DOHH2 (cell line): ENCODE measurements around the gene TAF10.

Experiments
- H3F3A ChIP-seq: fragments of 200-600 bp; sonication (generic), shearing (Covaris generic); 2 replicates; pipeline ENCODE4 v1.6.0; 2016; ENCODE audit warnings: antibody characterized with exemption, mild to moderate bottlenecking; ENCODE audit not compliant: control insufficient read depth, insufficient read depth
- H3K27ac ChIP-seq: fragments of 200-600 bp; sonication (generic); 2 replicates; pipeline ENCODE4 v1.5.1; 2014; ENCODE audit warnings: low read depth, mild to moderate bottlenecking, low read length, moderate library complexity
- H3K27me3 ChIP-seq: fragments of 200-600 bp; sonication (generic); 2 replicates; pipeline ENCODE4 v1.6.1; 2014; ENCODE audit warnings: mild to moderate bottlenecking, low read length, mixed read lengths; ENCODE audit not compliant: control insufficient read depth
- H3K36me3 ChIP-seq: fragments of 200-600 bp; sonication (generic); 2 replicates; pipeline ENCODE4 v1.6.1; 2014; ENCODE audit warnings: mild to moderate bottlenecking, low read length, moderate library complexity, mixed read lengths; ENCODE audit not compliant: control insufficient read depth
- H3K4me1 ChIP-seq: fragments of 200-600 bp; sonication (generic); 2 replicates; pipeline ENCODE4 v1.6.1; 2014; ENCODE audit warnings: mild to moderate bottlenecking, low read length, mixed read lengths; ENCODE audit not compliant: control insufficient read depth
- H3K4me2 ChIP-seq: fragments of 200-600 bp; sonication (generic); 2 replicates; pipeline ENCODE4 v1.6.0; 2014; ENCODE audit warnings: mild to moderate bottlenecking, low read length, moderate library complexity
- H3K4me3 ChIP-seq: fragments of 200-600 bp; sonication (generic); 2 replicates; pipeline ENCODE4 v1.5.1; 2014; ENCODE audit warnings: mild to moderate bottlenecking, low read length, mixed read lengths
- H3K79me2 ChIP-seq: fragments of 200-600 bp; sonication (generic); 2 replicates; pipeline ENCODE4 v1.6.1; 2014; ENCODE audit warnings: mild to moderate bottlenecking, low read length, mixed read lengths; ENCODE audit not compliant: control insufficient read depth
- H3K9me2 ChIP-seq: fragments of 200-600 bp; sonication (generic); replicated peaks from 2 replicates; pipeline ENCODE4 v1.6.1; 2014; ENCODE audit warnings: mild to moderate bottlenecking, low read length, mixed read lengths; ENCODE audit not compliant: control insufficient read depth
- H3K9me3 ChIP-seq: fragments of 200-600 bp; sonication (generic); 2 replicates; pipeline ENCODE4 v1.6.1; 2014; ENCODE audit warnings: antibody characterized with exemption, low read length, mixed read lengths; ENCODE audit not compliant: control insufficient read depth, insufficient read depth
- H4K20me1 ChIP-seq: fragments of 200-600 bp; sonication (generic); 2 replicates; pipeline ENCODE4 v1.6.0; 2014; ENCODE audit warnings: low read depth, mild to moderate bottlenecking, antibody characterized with exemption, low read length, moderate library complexity; ENCODE audit not compliant: control insufficient read depth, insufficient read depth
- CTCF ChIP-seq: fragments of 200-600 bp; sonication (generic); IDR thresholded peaks from one replicate; pipeline ENCODE4 v1.5.1; 2014; ENCODE audit warnings: antibody characterized with exemption, mild to moderate bottlenecking, low read depth, low read length; ENCODE audit not compliant: poor library complexity, severe bottlenecking
- EZH2phosphoT487 ChIP-seq: fragments of 200-600 bp; sonication (generic); IDR thresholded peaks from 2 replicates; pipeline ENCODE4 v1.6.1; 2017; ENCODE audit warnings: borderline replicate concordance, mild to moderate bottlenecking, antibody characterized with exemption, low read length, moderate library complexity, mixed read lengths

Gene TAF10

GRCh38 chr11:6583584-6583983 is 28.4 kb downstream of the TAF10 start:
- no peak overlapping the region for H3K27ac ChIP-seq
- H3K9me3 ChIP-seq = peaks cover 14% of the 10 kb centered on the region
- no peaks in the 10 kb centered on the region for H4K20me1 ChIP-seq
- TF ChIP-seq EZH2phosphoT487 (no peak), CTCF (no peak)
- no peaks in the 10 kb centered on the region for H3K4me1 ChIP-seq
- peaks cover 27% of the 10 kb centered on the region for H3K79me2 ChIP-seq
- no peaks in the 10 kb centered on the region for H3F3A ChIP-seq
- no peaks in the 10 kb centered on the region for H3K27me3 ChIP-seq
- no peak overlapping the region for H3K4me2 ChIP-seq
- H3K9me2 ChIP-seq = no peaks in the 10 kb centered on the region
- H3K36me3 ChIP-seq = peaks cover 13% of the 10 kb centered on the region
- no peak overlapping the region for H3K4me3 ChIP-seq

GRCh38 chr11:6579681-6580080 is 32.3 kb downstream of the TAF10 start:
- peaks cover 25% of the 10 kb centered on the region for H3K79me2 ChIP-seq

GRCh38 chr11:6578134-6578533 is 33.9 kb downstream of the TAF10 start:
- H3K9me2 ChIP-seq = no peaks in the 10 kb centered on the region
- H3F3A ChIP-seq = 0 out of 2 replicates have a peak, but pooled peaks cover 2% of the 10 kb centered on the region
- peaks cover 11% of the 10 kb centered on the region for H3K79me2 ChIP-seq
- no peaks in the 10 kb centered on the region for H3K4me1 ChIP-seq
- no peaks in the 10 kb centered on the region for H4K20me1 ChIP-seq
- H3K4me2 ChIP-seq = no peak overlapping the region
- H3K36me3 ChIP-seq = 0 out of 2 replicates have a peak, but pooled peaks cover 4% of the 10 kb centered on the region
- no peak overlapping the region for H3K4me3 ChIP-seq
- TF ChIP-seq CTCF (no peak), EZH2phosphoT487 (no peak)
- H3K27me3 ChIP-seq = no peaks in the 10 kb centered on the region
- no peak overlapping the region for H3K27ac ChIP-seq
- H3K9me3 ChIP-seq = no peaks in the 10 kb centered on the region; the same call in 1 of the 2 replicates

More at GRCh38 chr11:6579681-6580080, 32.3 kb downstream of the TAF10 start:
- TF ChIP-seq EZH2phosphoT487 = no peak
- no peak for TF ChIP-seq CTCF
- no peaks in the 10 kb centered on the region for H3K27me3 ChIP-seq
- no peak overlapping the region for H3K4me2 ChIP-seq
- peaks cover 13% of the 10 kb centered on the region for H3K9me3 ChIP-seq
- no peaks in the 10 kb centered on the region for H3K9me2 ChIP-seq
- no peaks in the 10 kb centered on the region for H4K20me1 ChIP-seq
- H3K27ac ChIP-seq = no peak overlapping the region
- H3K36me3 ChIP-seq = peaks cover 10% of the 10 kb centered on the region; the same call in 1 of the 2 replicates
- H3F3A ChIP-seq = 0 out of 2 replicates have a peak, but pooled peaks cover 2% of the 10 kb centered on the region
- H3K4me1 ChIP-seq = no peaks in the 10 kb centered on the region
- H3K4me3 ChIP-seq = no peak overlapping the region
